Calu3 (cell line): ENCODE data around the gene FLYWCH2. TPM values are rescaled to one million over a fixed set of nuclear protein-coding genes. Genes with fewer than 3 reads are reported as not detected.
"Not testable (repeated sequence)": the region's sequence is repeated elsewhere in the genome, so short reads cannot be mapped to it uniquely, and the experiment has no call there.

ENCODE experiments used
- BruUV-seq: library from RNA; stranded (reverse); fragments of 400-500 nt; replicated peaks from 2 replicates; lab custom pipeline; 2021; lab: Mats Ljungman, UMichigan
- CTCF ChIA-PET: fragments of 300-600 bp; sonication (Branson Sonifier 250); formaldehyde crosslinking; loops from one replicate; lab custom pipeline; 2022; ENCODE audit warnings: antibody characterized with exemption; lab: Charles Lee
- DNase-seq: peaks from one replicate; pipeline ENCODE4 v3.0.0; 2022
- H3K27ac Mint-ChIP-seq: one replicate; pipeline ENCODE4 v1.8.0; 2022; ENCODE audit warnings: mixed read lengths; ENCODE audit not compliant: unreplicated experiment
- H3K27me3 Mint-ChIP-seq: one replicate; pipeline ENCODE4 v1.8.0; 2022; ENCODE audit warnings: mixed read lengths; ENCODE audit not compliant: unreplicated experiment
- H3K36me3 Mint-ChIP-seq: one replicate; pipeline ENCODE4 v1.8.0; 2022; ENCODE audit warnings: mild to moderate bottlenecking, moderate library complexity, mixed read lengths; ENCODE audit not compliant: insufficient read depth, unreplicated experiment
- H3K4me1 Mint-ChIP-seq: one replicate; pipeline ENCODE4 v1.8.0; 2022; ENCODE audit warnings: mild to moderate bottlenecking, low read depth, mixed read lengths; ENCODE audit not compliant: unreplicated experiment
- H3K4me3 Mint-ChIP-seq: one replicate; pipeline ENCODE4 v1.8.0; 2022; ENCODE audit warnings: mild to moderate bottlenecking, low read depth, moderate library complexity, mixed read lengths; ENCODE audit not compliant: unreplicated experiment
- H3K9me3 Mint-ChIP-seq: one replicate; pipeline ENCODE4 v1.8.0; 2022; ENCODE audit warnings: low read depth, mixed read lengths; ENCODE audit not compliant: unreplicated experiment
- intact Hi-C: fragments of 100-400 bp; cut with micrococcal nuclease; formaldehyde crosslinking; loops from one replicate; pipeline ENCODE4 v1.10.0; 2022; ENCODE audit not compliant: unreplicated experiment
- total RNA-seq: library from RNA; stranded (reverse); gene quantifications from 2 replicates; pipeline ENCODE4 v1.2.3, GENCODE V29; 2022
- TF ChIP-seq, protein P1 (sequence below): fragments of 200-600 bp; IDR thresholded peaks from one replicate; pipeline ENCODE4 v1.8.0; 2022; ENCODE audit warnings: antibody characterized with exemption; ENCODE audit not compliant: unreplicated experiment

Gene FLYWCH2
- total RNA-seq, 1 experiment from 2014 or later, result 13.0 TPM

DNA sequence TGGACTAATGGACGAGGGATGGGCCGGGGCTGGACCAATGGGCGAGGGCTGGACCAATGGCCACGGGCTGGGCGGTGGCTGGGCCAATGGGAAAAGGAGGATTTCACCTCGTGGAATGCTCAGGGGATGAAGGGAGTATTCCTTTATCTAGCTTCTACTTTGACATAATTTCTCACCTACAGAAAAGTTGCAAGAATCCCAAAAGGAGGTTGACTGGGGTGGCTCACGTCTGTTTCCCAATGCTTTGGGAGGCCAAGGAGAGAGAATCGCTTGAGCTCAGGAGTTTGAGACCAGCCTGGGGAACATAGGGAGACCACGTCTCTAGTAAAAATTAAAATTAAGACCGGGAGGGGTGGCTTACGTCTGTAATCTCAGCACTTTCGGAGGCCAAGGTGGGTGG, 23.0 kb downstream of the FLYWCH2 start:
- Mint-ChIP-seq H3K4me3 (peak overlapping the region; percentile 99), H3K27ac (peak overlapping the region; percentile 77), H3K27me3 (peaks cover 7% of the 10 kb centered on the region), H3K4me1 (peaks cover 29% of the 10 kb centered on the region), H3K36me3 (peaks cover 30% of the 10 kb centered on the region), H3K9me3 (no peaks in the 10 kb centered on the region)
- no peak for DNase-seq
- intact Hi-C loops, result no loop called here
- BruUV-seq, result no TSS peak
- TF ChIP-seq, protein P1, sequence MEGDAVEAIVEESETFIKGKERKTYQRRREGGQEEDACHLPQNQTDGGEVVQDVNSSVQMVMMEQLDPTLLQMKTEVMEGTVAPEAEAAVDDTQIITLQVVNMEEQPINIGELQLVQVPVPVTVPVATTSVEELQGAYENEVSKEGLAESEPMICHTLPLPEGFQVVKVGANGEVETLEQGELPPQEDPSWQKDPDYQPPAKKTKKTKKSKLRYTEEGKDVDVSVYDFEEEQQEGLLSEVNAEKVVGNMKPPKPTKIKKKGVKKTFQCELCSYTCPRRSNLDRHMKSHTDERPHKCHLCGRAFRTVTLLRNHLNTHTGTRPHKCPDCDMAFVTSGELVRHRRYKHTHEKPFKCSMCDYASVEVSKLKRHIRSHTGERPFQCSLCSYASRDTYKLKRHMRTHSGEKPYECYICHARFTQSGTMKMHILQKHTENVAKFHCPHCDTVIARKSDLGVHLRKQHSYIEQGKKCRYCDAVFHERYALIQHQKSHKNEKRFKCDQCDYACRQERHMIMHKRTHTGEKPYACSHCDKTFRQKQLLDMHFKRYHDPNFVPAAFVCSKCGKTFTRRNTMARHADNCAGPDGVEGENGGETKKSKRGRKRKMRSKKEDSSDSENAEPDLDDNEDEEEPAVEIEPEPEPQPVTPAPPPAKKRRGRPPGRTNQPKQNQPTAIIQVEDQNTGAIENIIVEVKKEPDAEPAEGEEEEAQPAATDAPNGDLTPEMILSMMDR, result no peak
- CTCF ChIA-PET, result interaction anchor here (0.6 to 2.2 kb wide), 5 partner anchors 21 to 153 kb away, joined by 6 to 8 read pairs (median 7); partner anchors contain the start of gene FLYWCH2

- DNase-seq, result peak; percentile 75
- H3K27me3 Mint-ChIP-seq, intact Hi-C loops, BruUV-seq, H3K9me3 Mint-ChIP-seq: not testable (repeated sequence)
- Mint-ChIP-seq H3K36me3 (peaks cover 42% of the 10 kb centered on the region), H3K4me3 (peak overlapping the region; percentile 99), H3K4me1 (peaks cover 29% of the 10 kb centered on the region), H3K27ac (peak overlapping the region; percentile 77)
- CTCF ChIA-PET, result interaction anchor here (0.7 to 2.2 kb wide), 6 partner anchors 14 to 628 kb away, joined by 4 to 7 read pairs (median 6); partner anchors contain the start of gene FLYWCH2
- TF ChIP-seq, protein P1, result peak; percentile 77
Measured at GRCh38 chr16:2907084-2907753, 24.2 kb downstream of the FLYWCH2 start.

GRCh38 chr16:2910441-2910969, 27.5 kb downstream of the FLYWCH2 start:
- H3K4me1 Mint-ChIP-seq, result peaks cover 31% of the 10 kb centered on the region
- CTCF ChIA-PET, result no interaction called here
- no peaks in the 10 kb centered on the region for H3K9me3 Mint-ChIP-seq
- TF ChIP-seq, protein P1, result no peak
- H3K4me3 Mint-ChIP-seq, result no peak overlapping the region
- intact Hi-C loops, result no loop called here
- DNase-seq, result no peak
- no TSS peak for BruUV-seq
- peaks cover 7% of the 10 kb centered on the region for H3K27me3 Mint-ChIP-seq
- peaks cover 47% of the 10 kb centered on the region for H3K36me3 Mint-ChIP-seq
- no peak overlapping the region for H3K27ac Mint-ChIP-seq

- DNase-seq, result peak; percentile 99
- CTCF ChIA-PET, result interaction anchor here (0.6 to 1.9 kb wide), 6 partner anchors 15 to 1031 kb away, joined by 3 to 9 read pairs (median 6); partner anchors contain the start of gene FLYWCH2
- Mint-ChIP-seq H3K27me3 (peaks cover 7% of the 10 kb centered on the region), H3K36me3 (peaks cover 41% of the 10 kb centered on the region), H3K9me3 (no peaks in the 10 kb centered on the region), H3K27ac (peak within 1 kb of the TSS; percentile 71), H3K4me3 (peak within 1 kb of the TSS; percentile 89), H3K4me1 (peaks cover 19% of the 10 kb centered on the region)
- TF ChIP-seq, protein P1, result no peak
- intact Hi-C loops, result no loop called here
- BruUV-seq, result no TSS peak
Measured at GRCh38 chr16:2911638-2912329, 28.8 kb downstream of the FLYWCH2 start, which contains the start of gene FLYWCH1. TSS of gene FLYWCH1 (plus strand) at chr16:2911931. CDS start at chr16:2929686, 17,755 bp downstream.
